Motor neuron (in vitro differentiated cells): ENCODE data around the gene GHR. TPM values are rescaled to one million over a fixed set of nuclear protein-coding genes. Genes with fewer than 3 reads are reported as not detected.
"Not testable (repeated sequence)": the region's sequence is repeated elsewhere in the genome, so short reads cannot be mapped to it uniquely, and the experiment has no call there.

Experiments used
- ATAC-seq, 8 experiments: fragments of 200-7000 bp; cut with Tn5 transposase; replicated peaks in 6 of 8; 2 replicates each; pipeline ENCODE4 v1.8.0; 2021; ENCODE audit warnings: mild to moderate bottlenecking in 8 of 8, moderate library complexity in 8 of 8
- H3K27ac ChIP-seq, 2 donors: fragments of 250-450 bp; sonication (Bioruptor Pico); 2 replicates each; pipeline ENCODE4 v1.9.0; 2021; ENCODE audit warnings: antibody characterized with exemption in 2 of 2, mild to moderate bottlenecking in 2 of 2, moderate library complexity in 1 of 2
- H3K4me1 ChIP-seq, 2 donors: fragments of 250-450 bp; sonication (Bioruptor Pico); replicated peaks in 1 of 2; 2 replicates each; pipeline ENCODE4 v1.6.1; 2021; ENCODE audit warnings: antibody characterized with exemption in 2 of 2, mild to moderate bottlenecking in 2 of 2, moderate library complexity in 1 of 2
- H3K4me3 ChIP-seq, 5 donors: fragments of 250-450 bp; sonication (Bioruptor Pico); 2 replicates each; pipeline ENCODE4 v1.9.0; 2021; ENCODE audit warnings: antibody characterized with exemption in 5 of 5, mild to moderate bottlenecking in 5 of 5, moderate library complexity in 4 of 5
- WGBS, 10 experiments: fragments of 450-650 bp; shearing (Covaris generic); methylation state at CpG; one replicate each; pipeline ENCODE4 v1.0.0; 2022; 5-methylcytosine and 5-hydroxymethylcytosine counted together
- in situ Hi-C, 9 experiments: fragments of 400-800 bp; cut with MboI; loops; one replicate each; pipeline ENCODE4 v1.15.0; 2021; ENCODE audit warnings: low sequenced_read_pairs in 9 of 9, low pct_unique_long_range_greater_than_20kb in 2 of 9; ENCODE audit not compliant: unreplicated experiment in 9 of 9
- total RNA-seq, 8 experiments: library from RNA; unstranded; fragments of 300-600 nt; gene quantifications; 2 replicates each; pipeline versions ENCODE4 v1.2.3 to v1.2.4, GENCODE V29; 2022

Gene GHR
- total RNA-seq, 8 experiments from 2014 or later = 0.33 to 11.8 (median 2.2) TPM

DNA sequence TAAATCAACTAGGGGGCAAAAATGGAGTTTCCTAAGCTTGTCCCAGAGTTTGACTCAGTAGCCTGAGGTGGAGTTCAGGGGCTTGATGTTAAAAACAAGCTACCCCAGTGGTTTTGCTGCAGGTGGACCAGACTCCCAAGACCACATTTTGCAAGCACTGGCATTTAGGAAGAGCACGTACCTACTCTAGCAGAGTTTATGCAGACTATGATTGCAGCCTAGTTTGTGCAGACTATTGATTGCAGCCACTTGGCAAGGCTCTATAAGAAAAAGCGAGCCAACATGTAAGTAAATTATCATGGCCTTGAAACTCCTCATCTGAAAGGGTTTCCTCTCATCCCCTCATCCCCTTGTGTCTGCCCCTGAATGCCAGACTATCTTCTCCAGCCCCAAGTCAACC lies 231.4 kb downstream of the GHR start:
- ATAC-seq = no peak
- Histone ChIP-seq H3K4me1 (peaks cover 5 to 12% of the 10 kb centered on the region in 2 donors), H3K4me3 (no peak overlapping the region), H3K27ac (no peak overlapping the region)
- in situ Hi-C loops = no loop called here
- 44 to 100% (median 89%) methylated on average over 1 to 2 of the region's 2 CpGs; no CpG with 5 or more reads in 4 of the 10 experiments for WGBS, 10 experiments

DNA sequence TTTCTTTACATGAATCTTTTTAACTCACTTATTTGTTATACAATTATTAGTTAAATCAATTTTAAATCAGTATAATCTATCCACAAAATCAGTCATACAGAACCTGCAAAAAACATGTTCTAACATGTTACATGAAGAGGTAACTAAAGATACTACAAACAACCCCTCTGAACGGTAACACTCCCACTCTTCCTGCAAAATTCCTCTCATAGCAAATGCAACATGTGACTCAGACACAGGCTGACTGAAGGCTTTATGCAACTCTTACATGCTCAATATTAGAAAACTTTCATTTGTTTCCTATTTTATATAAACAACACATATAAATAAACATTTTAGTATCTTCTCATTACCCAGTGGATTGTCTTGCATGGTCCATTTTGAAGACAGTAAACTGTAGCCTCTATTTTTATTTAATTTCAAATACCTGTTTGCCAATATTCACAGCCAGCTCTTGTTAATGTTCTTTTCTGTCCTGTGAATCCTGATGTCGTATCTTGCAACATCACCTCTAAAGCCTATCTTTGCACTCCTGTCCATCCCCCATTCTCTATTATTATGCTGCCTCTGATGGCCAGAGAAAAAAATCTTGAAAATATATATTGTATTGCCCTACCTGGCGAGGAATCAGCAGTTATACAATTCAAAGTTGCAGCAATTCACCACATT lies 232.9 kb downstream of the GHR start:
- WGBS, 10 experiments = 21 to 94% (median 73%) methylated on average over 1 to 3 of the region's 3 CpGs
- in situ Hi-C loops = no loop called here
- Histone ChIP-seq H3K4me1 (no peaks in the 10 kb centered on the region), H3K4me3 (no peak overlapping the region), H3K27ac (no peak overlapping the region)
- peak in 3 of 8 experiments; percentile 39 to 57 (median 41) for ATAC-seq

DNA sequence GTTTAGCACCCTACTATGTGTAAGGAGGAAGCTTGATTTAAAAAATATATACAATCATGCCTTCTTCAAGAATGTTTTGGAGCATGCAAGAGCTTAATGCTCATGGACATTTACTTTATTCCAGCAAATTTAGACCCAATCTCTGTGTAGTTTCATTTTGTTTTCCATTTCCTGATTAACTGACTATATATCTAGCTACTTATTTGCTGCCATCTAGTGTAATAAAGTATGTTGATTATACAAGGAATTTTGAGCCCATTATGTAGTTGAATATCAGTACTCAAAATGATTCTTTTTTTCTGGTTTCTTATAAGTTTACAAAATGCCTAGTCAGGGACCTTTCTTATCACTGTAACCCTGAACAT lies 233.4 kb downstream of the GHR start:
- Histone ChIP-seq H3K27ac (no peak overlapping the region), H3K4me1 (no peaks in the 10 kb centered on the region), H3K4me3 (no peak overlapping the region)
- in situ Hi-C loops = no loop called here
- ATAC-seq = peak in 3 of 8 experiments; percentile 54 to 65 (median 64)

DNA sequence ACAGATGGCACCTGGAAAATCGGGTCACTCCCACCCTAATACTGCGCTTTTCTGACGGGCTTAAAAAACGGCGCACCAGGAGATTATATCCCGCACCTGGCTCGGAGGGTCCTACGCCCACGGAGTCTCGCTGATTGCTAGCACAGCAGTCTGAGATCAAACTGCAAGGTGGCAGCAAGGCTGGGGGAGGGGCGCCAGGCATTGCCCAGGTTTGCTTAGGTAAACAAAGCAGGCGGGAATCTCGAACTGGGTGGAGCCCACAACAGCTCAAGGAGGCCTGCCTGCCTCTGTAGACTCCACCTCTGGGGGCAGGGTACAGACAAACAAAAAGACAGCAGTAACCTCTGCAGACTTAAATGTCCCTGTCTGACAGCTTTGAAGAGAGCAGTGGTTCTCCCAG lies 236.6 kb downstream of the GHR start:
- ATAC-seq, H3K27ac ChIP-seq, in situ Hi-C loops: not testable (repeated sequence)

DNA sequence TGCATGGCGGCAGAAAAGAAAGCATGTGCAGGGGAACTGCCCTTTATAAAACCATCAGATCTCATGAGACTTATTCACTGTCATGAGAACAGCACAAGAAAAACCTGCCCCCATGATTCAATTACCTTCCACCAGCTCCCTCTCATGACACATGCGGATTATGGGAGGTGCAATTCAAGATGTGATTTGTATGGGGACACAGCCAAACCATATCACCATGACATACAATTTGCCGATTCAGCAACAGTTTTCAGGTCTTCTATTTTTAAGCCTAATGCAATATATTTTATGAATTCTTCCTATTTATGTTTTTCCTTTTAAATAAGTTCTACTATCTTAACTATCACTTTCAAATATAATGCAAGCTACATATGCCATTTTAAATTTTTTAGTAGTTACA lies 242.6 kb downstream of the GHR start:
- WGBS, 10 experiments = 54 to 100% (median 88%) methylated on average over 1 to 3 of the region's 3 CpGs; no CpG with 5 or more reads in 2 of the 10 experiments
- no peak for ATAC-seq
- no peaks in the 10 kb centered on the region for H3K4me1 ChIP-seq
- in situ Hi-C loops = no loop called here
- H3K27ac ChIP-seq = no peak overlapping the region
- H3K4me3 ChIP-seq = no peak overlapping the region

More for the DNA sequence above, 236.6 kb downstream of the GHR start:
- H3K4me3 ChIP-seq, H3K4me1 ChIP-seq: not testable (repeated sequence)
- no CpG with 5 or more reads among the region's 13 CpGs for WGBS, 10 experiments

DNA sequence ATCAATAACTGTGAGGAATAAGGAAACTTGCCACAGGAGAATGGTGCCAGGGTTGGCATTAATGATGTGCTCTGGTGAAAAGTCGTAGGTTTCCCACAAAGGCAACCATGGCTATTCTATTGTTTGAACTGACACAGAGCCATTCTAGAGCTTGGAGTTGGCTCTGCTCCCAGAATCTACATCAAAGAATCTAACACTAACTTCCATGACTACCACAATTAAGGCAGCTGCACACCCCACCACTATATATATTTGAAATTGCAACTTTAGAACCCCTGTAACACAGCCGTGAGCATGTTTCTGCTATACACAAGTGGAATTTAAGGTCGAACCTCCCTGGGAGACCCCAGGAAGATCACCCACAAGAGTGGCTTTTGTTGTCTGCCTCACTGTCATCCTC lies 243.6 kb downstream of the GHR start:
- in situ Hi-C loops = no loop called here
- no peak overlapping the region for H3K27ac ChIP-seq
- no peaks in the 10 kb centered on the region for H3K4me1 ChIP-seq
- no peak overlapping the region for H3K4me3 ChIP-seq
- WGBS, 10 experiments = 45 to 70% (median 69%) methylated on average over 2 to 3 of the region's 3 CpGs; no CpG with 5 or more reads in 5 of the 10 experiments
- ATAC-seq = peak in 3 of 8 experiments; percentile 64 to 92 (median 68)

DNA sequence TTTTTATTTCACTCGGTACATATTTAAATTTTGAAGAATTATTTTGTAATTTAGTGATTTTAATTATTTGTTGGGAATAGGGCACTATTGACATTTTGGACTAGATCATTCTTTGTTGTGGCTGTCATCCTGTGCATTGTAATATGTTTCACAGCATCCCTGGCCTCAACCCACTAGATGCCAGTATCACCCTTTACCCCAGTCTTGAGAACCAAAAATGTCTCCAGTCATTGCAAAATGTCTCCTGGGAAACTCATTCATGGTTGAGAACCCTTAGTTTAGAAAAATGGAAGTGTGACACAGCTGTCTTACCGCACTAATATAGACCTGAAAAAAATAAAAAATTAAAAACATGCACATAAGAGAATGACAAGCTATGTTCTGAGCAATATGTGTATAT lies 245.0 kb downstream of the GHR start:
- H3K27ac ChIP-seq = no peak overlapping the region
- 75 to 100% (median 93%) methylated on average over 1 to 2 of the region's 2 CpGs for WGBS, 10 experiments
- no peak overlapping the region for H3K4me3 ChIP-seq
- no peaks in the 10 kb centered on the region for H3K4me1 ChIP-seq
- ATAC-seq = no peak
- in situ Hi-C loops = no loop called here

DNA sequence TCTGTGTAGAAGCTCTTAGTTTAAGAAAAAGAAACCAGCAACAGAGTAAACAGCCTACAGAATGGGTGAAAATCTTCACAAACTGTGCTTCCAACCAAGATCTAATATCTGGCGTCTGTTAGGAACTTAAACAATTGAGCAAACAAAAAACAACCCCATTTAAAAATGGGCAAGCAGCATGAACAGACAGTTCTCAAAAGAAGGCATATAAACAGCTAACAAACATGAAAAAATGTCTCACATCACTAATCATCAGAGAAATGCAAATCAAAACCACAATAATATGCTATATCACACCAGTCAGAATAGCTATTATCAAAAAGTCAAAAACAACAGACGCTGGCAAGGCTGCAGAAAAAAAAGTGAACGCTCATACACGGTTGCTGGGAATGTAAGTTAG lies 249.7 kb downstream of the GHR start:
- WGBS, 10 experiments = 64 to 100% (median 90%) methylated on average over 2 to 4 of the region's 4 CpGs; no CpG with 5 or more reads in 1 of the 10 experiments
- in situ Hi-C loops = no loop called here

DNA sequence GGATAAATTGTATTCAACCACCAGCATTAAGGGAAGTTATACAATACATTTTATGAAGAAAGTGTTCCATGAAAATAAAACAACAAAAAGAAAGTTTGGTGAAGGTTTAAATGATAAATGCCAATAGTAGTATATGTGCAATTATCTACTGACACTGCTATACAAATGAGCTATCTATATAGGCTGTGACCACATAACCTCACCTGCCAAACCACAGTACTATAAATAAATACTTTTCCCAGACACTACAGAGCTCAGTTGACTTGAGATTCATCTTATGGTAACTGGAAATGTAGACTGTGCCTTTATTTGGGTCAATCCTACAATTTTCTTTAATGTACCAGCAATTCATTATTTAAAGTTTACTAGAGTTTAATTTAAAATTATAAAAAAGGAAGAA lies 252.4 kb downstream of the GHR start:
- in situ Hi-C loops = no loop called here
- no peak for ATAC-seq
- no peaks in the 10 kb centered on the region for H3K4me1 ChIP-seq
- H3K27ac ChIP-seq = no peak overlapping the region
- H3K4me3 ChIP-seq = no peak overlapping the region

More for the DNA sequence above, 249.7 kb downstream of the GHR start:
- Histone ChIP-seq H3K4me3 (no peak overlapping the region), H3K27ac (no peak overlapping the region), H3K4me1 (no peaks in the 10 kb centered on the region)
- no peak for ATAC-seq

DNA sequence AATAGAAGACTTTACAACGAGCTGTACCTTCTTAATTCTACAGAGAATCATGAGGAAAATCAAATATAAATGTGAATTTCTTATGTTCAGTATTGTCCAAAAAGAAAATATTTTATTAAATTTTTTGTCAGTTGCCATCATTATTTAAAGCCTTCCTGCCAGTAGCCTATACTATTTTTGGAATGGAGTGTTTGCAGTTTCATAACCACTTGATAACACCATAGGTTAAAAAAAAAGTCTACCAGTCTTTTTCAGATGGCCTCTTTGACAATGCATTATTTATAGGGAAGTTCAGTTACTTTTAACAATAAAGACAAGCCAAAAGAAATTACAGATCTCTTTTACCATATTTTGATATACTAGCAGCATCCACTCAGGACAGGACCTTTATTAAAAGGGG lies 253.1 kb downstream of the GHR start:
- Histone ChIP-seq H3K27ac (no peak overlapping the region), H3K4me1 (no peaks in the 10 kb centered on the region), H3K4me3 (no peak overlapping the region)
- no peak for ATAC-seq
- WGBS, 10 experiments = 10 to 100% (median 93%) methylated on average over 1 of the region's 1 CpG; no CpG with 5 or more reads in 3 of the 10 experiments
- in situ Hi-C loops = no loop called here

DNA sequence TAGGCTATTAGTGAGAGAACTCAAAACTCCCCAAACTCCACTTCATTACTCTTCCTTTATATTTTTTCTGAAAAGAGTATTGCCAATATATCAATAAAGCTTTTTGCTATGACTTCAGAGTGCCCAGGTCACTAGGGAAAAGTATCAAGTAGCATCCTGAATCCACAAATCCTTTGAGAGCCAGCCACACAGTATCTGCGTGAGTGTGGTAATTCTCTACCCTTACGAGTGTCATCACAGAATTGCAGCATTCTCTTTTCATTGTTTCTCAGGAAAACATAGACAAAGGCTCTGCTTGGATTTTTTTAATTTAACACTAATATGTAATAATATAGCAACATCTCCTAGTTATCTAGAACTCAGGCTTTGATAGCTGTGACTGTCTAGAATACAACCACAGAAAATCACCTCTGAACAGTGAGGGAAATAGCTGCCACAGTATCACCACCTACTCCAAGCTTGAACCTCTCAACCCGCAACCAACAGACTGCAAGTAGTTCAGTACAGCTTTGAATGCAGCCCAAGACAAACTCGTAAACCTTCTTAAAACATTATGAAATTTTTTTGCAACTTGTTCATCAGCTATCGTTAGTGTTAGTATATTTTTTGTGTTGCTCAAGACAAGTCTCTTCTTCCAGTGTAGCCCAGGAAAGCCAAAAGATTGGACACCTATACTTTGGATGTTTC lies 254.1 kb downstream of the GHR start:
- in situ Hi-C loops = no loop called here
- Histone ChIP-seq H3K27ac (no peak overlapping the region), H3K4me1 (no peaks in the 10 kb centered on the region), H3K4me3 (no peak overlapping the region)
- WGBS, 10 experiments = 0 to 93% (median 84%) methylated on average over 1 to 5 of the region's 5 CpGs; no CpG with 5 or more reads in 1 of the 10 experiments
- ATAC-seq = no peak

DNA sequence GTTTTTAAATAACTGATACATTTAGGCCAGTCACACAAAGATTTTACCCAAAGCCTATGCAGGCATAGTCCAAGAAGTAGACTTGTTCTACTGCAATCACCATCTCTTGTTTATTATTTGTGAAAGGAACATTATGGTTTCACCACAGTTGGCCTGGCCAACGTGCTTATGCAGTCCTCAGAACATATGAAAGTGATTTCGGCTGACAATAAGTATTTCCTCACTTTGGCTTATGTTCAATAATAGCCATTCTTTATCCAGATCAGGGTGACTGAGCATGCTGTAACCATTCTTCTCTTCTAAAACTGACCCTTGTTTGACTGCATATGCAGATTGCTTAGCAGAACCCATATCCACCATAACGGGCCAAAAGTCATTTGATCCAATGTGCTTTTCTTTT lies 256.8 kb downstream of the GHR start:
- H3K27ac ChIP-seq = no peak overlapping the region
- in situ Hi-C loops = no loop called here
- ATAC-seq = peak in 2 of 8 experiments; percentile 47 to 61

DNA sequence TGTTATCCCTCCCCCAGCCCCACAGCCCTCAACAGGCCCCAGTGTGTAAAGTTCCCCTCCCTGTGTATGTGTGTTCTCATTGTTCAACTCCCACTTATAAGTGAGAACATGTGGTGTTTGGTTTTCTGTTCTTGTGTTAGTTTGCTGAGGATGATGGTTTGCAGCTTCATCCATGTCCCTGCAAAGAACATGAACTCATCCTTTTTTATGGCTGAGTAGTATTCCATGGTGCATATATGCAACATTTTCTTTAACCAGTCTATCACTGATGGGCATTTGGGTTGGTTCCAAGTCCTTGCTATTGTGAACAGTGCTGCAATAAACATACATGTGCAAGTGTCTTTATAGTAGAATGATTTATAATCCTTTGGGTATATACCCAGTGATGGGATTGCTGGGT lies 261.8 kb downstream of the GHR start:
- H3K27ac ChIP-seq, H3K4me1 ChIP-seq, H3K4me3 ChIP-seq, ATAC-seq, in situ Hi-C loops: not testable (repeated sequence)

More for the DNA sequence above, 256.8 kb downstream of the GHR start:
- H3K4me1 ChIP-seq = no peaks in the 10 kb centered on the region
- H3K4me3 ChIP-seq = no peak overlapping the region
- WGBS, 10 experiments = 7 to 100% (median 83%) methylated on average over 1 to 3 of the region's 3 CpGs

DNA sequence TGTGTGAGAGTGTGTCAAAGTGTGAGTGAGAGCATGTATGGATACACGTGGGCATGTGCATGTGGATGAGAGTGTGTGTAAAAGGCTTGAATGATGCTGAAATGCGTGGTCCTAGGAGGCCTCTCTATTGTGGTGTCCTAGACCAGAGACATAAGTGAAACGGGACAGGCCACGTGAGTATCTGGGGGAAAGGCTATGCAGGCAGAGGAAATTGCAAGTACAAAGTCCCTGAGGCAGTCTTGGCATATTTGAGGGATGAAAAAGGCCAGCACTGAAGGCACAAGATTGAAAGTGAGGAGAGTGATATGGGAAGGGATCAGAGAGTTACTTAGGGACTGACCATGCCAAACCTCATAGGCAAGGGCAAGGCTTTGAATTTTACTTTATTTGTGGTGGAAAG lies 266.2 kb downstream of the GHR start:
- no peak overlapping the region for H3K4me3 ChIP-seq
- H3K4me1 ChIP-seq = peaks cover 7 to 9% of the 10 kb centered on the region in 2 donors
- H3K27ac ChIP-seq = no peak overlapping the region
- no peak for ATAC-seq
- in situ Hi-C loops = no loop called here
- 0 to 84% (median 50%) methylated on average over 2 to 3 of the region's 4 CpGs; no CpG with 5 or more reads in 1 of the 10 experiments for WGBS, 10 experiments
